ENCODE data around the gene KIAA1755. TPM values are rescaled to one million over a fixed set of nuclear protein-coding genes. Genes with fewer than 3 reads are reported as not detected.

The KIAA1755 gene
- polyA plus RNA-seq, 1 of the 3 experiments (the other 2 are of a cell fraction), result 0.54 TPM

DNA sequence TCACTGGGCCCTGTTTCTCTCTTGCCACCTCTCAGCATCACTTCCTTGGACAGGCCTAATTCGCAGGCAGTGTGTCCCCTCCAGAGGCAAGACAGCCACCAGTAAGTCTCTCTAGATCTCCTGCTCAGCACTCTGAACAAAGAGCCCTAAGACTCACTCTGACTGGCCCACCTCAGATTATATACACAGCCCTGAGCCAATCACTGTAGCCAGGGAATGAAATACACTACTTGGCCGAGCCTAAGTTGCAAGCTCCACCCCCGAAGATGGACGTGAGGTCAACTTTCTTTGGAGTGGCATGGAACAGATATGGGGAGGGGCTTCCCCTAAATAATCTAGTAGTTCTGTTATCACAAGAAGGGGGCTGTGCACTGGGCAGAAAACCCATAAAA lies 47.5 kb upstream of the KIAA1755 start:
- WGBS (ENCODE audit: low lambda C conversion rate), result 29% methylated on average over 1 of the region's 4 CpGs
- no peak overlapping the region for H3K4me2 ChIP-seq
- no peak overlapping the region for H3K27ac ChIP-seq (ENCODE audit: low read depth in 2 of 2, low read length in 1 of 2)
- peaks cover 4% of the 10 kb centered on the region for H3F3A ChIP-seq (replicated peaks; ENCODE audit: insufficient read depth)
- no peaks in the 10 kb centered on the region for H3K27me3 ChIP-seq (ENCODE audit: insufficient read depth)
- ChIA-PET POLR2A (no interaction called here), CTCF (interaction anchor here (0.9 to 1.5 kb wide), 3 partner anchors 78 to 744 kb away, joined by 3 read pairs; no protein-coding TSS in a partner anchor)
- no peak overlapping the region for H3K9ac ChIP-seq
- no peaks in the 10 kb centered on the region for H3K9me2 ChIP-seq
- TF ChIP-seq, protein P1, sequence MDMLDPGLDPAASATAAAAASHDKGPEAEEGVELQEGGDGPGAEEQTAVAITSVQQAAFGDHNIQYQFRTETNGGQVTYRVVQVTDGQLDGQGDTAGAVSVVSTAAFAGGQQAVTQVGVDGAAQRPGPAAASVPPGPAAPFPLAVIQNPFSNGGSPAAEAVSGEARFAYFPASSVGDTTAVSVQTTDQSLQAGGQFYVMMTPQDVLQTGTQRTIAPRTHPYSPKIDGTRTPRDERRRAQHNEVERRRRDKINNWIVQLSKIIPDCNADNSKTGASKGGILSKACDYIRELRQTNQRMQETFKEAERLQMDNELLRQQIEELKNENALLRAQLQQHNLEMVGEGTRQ (IDR thresholded peaks at IDR 0.05; ENCODE audit: borderline replicate concordance, low read depth, low read length), result no peak
- TF ChIP-seq MEF2A (IDR thresholded peaks at IDR 0.05; ENCODE audit: borderline replicate concordance, low read depth), result no peak
- no peak for TF ChIP-seq EP300 (IDR thresholded peaks at IDR 0.05; ENCODE audit: borderline replicate concordance in 1 of 2, low read depth in 1 of 2, low read length in 1 of 2)
- TF ChIP-seq MXI1 (IDR thresholded peaks at IDR 0.05; ENCODE audit: low read depth, low read length), result no peak
- TF ChIP-seq TAF1 (IDR thresholded peaks at IDR 0.05; ENCODE audit: borderline replicate concordance, low read depth, low read length), result no peak
- no peak for TF ChIP-seq EZH2phosphoT487 (IDR thresholded peaks at IDR 0.05; ENCODE audit: borderline replicate concordance, low read depth)
- TF ChIP-seq SMC3 (IDR thresholded peaks at IDR 0.05; ENCODE audit: low read depth, low read length), result no peak
- no peak for TF ChIP-seq RCOR1 (IDR thresholded peaks at IDR 0.05; ENCODE audit: low read length)
- TF ChIP-seq FOXM1 (IDR thresholded peaks at IDR 0.05; ENCODE audit: low read depth), result no peak
- TF ChIP-seq IRF3 (IDR thresholded peaks at IDR 0.05; ENCODE audit: low read depth, low read length), result no peak
- TF ChIP-seq GABPA (IDR thresholded peaks at IDR 0.05; ENCODE audit: low read depth), result no peak
- no peak for TF ChIP-seq FOXJ3 (CRISPR knock-in tag; IDR thresholded peaks at IDR 0.05)
- TF ChIP-seq SIN3A (IDR thresholded peaks at IDR 0.05; ENCODE audit: borderline replicate concordance, low read depth, low read length), result no peak
- TF ChIP-seq TEAD4 (IDR thresholded peaks at IDR 0.05; ENCODE audit: borderline replicate concordance, insufficient read depth), result no peak
- TF ChIP-seq MAX (IDR thresholded peaks at IDR 0.05; ENCODE audit: low read depth), result no peak
- no peak for TF ChIP-seq GATA2 (CRISPR knock-in tag; IDR thresholded peaks at IDR 0.05)
- TF ChIP-seq, protein P2, sequence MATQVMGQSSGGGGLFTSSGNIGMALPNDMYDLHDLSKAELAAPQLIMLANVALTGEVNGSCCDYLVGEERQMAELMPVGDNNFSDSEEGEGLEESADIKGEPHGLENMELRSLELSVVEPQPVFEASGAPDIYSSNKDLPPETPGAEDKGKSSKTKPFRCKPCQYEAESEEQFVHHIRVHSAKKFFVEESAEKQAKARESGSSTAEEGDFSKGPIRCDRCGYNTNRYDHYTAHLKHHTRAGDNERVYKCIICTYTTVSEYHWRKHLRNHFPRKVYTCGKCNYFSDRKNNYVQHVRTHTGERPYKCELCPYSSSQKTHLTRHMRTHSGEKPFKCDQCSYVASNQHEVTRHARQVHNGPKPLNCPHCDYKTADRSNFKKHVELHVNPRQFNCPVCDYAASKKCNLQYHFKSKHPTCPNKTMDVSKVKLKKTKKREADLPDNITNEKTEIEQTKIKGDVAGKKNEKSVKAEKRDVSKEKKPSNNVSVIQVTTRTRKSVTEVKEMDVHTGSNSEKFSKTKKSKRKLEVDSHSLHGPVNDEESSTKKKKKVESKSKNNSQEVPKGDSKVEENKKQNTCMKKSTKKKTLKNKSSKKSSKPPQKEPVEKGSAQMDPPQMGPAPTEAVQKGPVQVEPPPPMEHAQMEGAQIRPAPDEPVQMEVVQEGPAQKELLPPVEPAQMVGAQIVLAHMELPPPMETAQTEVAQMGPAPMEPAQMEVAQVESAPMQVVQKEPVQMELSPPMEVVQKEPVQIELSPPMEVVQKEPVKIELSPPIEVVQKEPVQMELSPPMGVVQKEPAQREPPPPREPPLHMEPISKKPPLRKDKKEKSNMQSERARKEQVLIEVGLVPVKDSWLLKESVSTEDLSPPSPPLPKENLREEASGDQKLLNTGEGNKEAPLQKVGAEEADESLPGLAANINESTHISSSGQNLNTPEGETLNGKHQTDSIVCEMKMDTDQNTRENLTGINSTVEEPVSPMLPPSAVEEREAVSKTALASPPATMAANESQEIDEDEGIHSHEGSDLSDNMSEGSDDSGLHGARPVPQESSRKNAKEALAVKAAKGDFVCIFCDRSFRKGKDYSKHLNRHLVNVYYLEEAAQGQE (IDR thresholded peaks at IDR 0.05; ENCODE audit: low read depth, low read length), result no peak
- TF ChIP-seq CTCF (IDR thresholded peaks at IDR 0.05), result no peak
- H3K4me1 ChIP-seq (ENCODE audit: control insufficient read depth in 1 of 2, insufficient read depth in 2 of 2, low read depth in 1 of 2, low read length in 1 of 2), result no peaks in the 10 kb centered on the region
- no peaks in the 10 kb centered on the region for H3K36me3 ChIP-seq (replicated peaks in 1 of 2; ENCODE audit: control insufficient read depth in 1 of 2, insufficient read depth in 2 of 2, low read length in 1 of 2)
- H2AFZ ChIP-seq (ENCODE audit: low read depth), result no peak overlapping the region
- no peaks in the 10 kb centered on the region for H4K20me1 ChIP-seq (ENCODE audit: insufficient read depth)
- no peak overlapping the region for H3K4me3 ChIP-seq (ENCODE audit: low read depth in 2 of 2, low read length in 1 of 2)
- DNase-seq, result no peak
- H3K9me3 ChIP-seq, result no peaks in the 10 kb centered on the region
- H3K79me2 ChIP-seq (ENCODE audit: insufficient read depth), result no peaks in the 10 kb centered on the region

Measured in SK-N-SH (cell line).